ENCODE data around the gene ROMO1. TPM values are rescaled to one million over a fixed set of nuclear protein-coding genes. Genes with fewer than 3 reads are reported as not detected.

ROMO1 gene
- 198 TPM for total RNA-seq
- long read RNA-seq, transcript ROMO1-201 (2 exons, 496 nt), result minor isoform, 8 of 76 reads
- long read RNA-seq, transcript ROMO1-203 (3 exons, 422 nt), result major isoform, 48 of 76 reads
- long read RNA-seq, transcript ROMO1-204 (3 exons, 498 nt), result minor isoform, 15 of 76 reads
- long read RNA-seq, partial matches to known transcripts, result 5 of 76 reads
- long read RNA-seq, other reads (novel, unspliced or antisense), result 0 of 76 reads

DNA sequence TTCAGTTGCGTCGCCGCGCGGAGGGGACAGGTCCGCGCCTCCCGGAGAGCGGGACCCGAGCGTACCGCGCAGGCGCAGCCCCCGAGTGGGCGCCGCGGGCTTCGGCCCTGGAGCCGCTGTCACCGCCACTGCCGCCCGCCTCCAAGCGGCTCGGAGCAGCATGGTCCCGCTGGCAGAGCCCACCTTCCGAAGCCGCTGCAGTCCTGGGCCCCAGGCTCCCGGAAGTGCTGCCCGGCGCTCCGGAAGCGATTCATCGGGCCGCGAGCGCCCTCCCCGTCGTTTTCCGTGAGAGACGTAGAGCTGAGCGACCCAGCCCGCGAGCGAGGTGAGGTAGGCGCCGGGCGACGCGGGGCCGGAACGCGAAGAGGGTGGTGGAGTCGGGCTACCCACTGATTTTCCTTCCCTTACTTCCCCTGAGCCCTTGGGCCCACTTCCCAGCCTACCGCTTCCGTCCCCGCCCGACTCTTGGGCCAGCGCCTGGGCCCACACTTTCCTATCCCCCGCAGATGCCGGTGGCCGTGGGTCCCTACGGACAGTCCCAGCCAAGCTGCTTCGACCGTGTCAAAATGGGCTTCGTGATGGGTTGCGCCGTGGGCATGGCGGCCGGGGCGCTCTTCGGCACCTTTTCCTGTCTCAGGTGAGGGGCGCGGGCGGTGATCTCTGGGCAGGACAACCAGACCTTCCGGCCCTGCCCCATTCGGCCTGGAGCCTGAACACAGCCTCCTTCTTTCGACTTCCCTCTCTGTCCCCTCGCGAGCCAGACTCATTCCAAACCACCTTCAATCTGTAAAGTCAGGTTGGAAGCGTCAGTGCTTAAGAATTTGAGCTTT, at the start of gene ROMO1, which contains the start of gene NFS1:
Gene ROMO1, plus strand, starts transcription at position 279 of the 830 bp plus-strand sequence. Its CDS starts 228 bp downstream, at position 507.
Gene NFS1, minus strand, starts transcription at position 226 of the 830 bp plus-strand sequence. Its CDS starts 64 bp downstream, at position 162.
- intact Hi-C loops (cut with DNase I), result no loop called here
- DNase-seq (peak; percentile 93), ATAC-seq (ENCODE audit: poor library complexity) (peak; percentile 95)

- DNase-seq, result no peak
These were observed 48.6 kb upstream of the ROMO1 start for GRCh38 chr20:35650632-35651031.

DNA sequence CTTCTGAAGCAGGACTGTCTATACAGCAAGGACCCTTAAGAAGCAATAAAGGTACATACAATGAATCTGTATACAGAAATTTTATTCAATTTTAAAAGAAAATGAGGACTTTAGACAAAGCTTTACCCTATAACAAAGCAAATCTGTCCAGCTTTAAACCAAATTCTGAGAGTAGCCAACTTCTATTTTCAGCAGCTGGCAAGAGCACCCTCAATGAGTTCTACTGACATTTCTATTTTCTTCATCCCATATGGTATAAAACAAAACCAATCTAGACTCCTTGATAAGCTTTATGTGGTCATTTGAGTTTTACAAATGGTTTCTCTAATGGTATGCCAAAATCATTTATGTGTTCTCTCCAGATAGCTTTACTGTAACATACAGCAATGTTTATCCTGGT, 47.2 kb upstream of the ROMO1 start:
- ATAC-seq (ENCODE audit: poor library complexity), result peak; percentile 51
- intact Hi-C loops (cut with DNase I), result no loop called here
- DNase-seq, result no peak

More at GRCh38 chr20:35650632-35651031, 48.6 kb upstream of the ROMO1 start:
- intact Hi-C loops (cut with DNase I), result no loop called here
- ATAC-seq (ENCODE audit: poor library complexity), result no peak

DNA sequence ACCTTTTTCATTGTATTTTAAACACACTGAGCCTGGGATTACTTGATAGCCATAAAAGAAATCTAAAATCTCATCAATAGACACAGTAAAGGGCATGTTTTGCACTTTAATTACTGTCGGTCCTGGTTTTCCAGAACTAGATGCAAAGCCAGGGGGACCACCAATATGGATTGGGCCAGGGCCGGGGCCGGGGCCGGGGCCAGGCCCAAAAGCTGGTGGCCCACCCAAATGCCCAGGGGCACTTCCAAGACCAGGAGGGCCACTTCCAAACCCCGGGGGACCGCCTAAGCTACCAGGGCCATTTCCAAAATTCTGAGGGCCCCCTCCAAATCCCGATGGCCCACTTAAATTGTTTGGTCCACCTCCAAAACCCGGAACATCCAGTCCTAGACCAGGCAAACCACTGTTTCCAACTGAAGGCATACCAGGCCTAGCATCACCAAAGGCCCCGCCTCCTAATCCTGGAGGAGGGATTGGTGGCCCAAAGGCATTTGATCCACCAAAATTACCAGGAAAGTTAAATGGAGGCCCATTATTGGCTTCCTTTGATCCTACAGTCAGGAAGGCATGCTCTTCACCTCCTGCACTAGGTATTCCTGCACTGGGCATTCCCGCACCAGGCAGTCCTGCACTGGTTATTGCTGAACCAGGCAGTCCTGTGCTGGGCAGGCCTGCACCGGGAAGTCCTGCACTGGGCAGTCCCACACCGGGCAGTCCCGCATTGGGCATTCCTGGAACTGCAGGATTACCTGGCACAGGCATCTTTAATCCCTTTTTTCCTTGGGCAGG, 46.4 kb upstream of the ROMO1 start:
- DNase-seq (no peak), ATAC-seq (ENCODE audit: poor library complexity) (no peak)
- intact Hi-C loops (cut with DNase I), result no loop called here

DNA sequence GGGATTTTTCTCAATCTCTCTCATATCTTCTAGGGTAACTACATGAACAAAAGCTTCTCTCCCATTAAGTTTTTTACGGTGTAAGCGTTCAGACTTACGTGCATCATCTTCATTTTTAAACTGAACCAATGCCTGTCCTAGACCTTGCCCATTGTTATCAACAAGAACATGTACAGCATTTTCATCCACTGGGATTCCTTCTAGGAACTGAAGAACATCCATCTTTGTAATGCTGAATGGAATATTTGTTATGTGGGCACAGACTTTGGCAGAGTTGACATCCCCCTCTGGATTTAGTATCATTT, 45.8 kb upstream of the ROMO1 start:
- intact Hi-C loops (cut with DNase I), result no loop called here
- DNase-seq, result no peak
- ATAC-seq (ENCODE audit: poor library complexity), result no peak

DNA sequence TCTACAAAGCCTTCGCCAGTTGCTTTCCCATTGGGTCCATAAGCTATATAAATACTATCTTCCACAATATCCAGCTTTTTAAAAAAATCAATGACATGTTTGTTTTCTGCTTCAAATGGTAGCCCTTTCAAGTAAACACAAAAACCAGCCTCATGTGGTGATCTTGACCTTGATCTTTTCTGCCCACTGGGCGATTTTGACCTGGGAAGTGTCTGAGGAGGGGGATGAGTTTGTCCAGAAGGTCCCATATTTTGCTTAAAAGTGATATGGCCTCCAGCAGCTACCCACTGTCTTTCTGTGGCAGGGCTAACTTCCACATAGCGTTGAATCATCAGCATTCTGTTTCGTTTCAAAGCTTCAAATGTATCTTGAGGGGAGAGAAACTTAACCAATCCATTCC, 45.3 kb upstream of the ROMO1 start:
- no peak for ATAC-seq (ENCODE audit: poor library complexity)

DNA sequence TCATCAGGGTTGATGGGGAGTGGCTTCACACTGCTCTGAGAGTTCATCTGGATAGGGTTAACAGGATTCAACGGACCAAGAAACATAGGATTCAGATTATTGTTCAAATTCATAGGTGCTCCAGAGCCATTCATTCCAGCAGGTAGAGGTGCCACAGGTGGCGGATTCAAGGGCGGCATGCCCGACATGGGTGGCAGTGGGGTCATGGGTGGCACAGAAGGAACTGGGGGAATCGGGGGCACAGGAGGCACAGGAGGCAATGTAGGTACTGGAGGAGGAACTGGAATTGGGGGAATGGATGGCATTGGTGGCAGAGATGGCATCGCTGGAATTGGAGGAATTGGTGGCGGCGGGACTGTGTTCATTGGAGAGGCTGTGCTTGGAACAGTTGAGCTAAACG, 44.8 kb upstream of the ROMO1 start:
- ATAC-seq (ENCODE audit: poor library complexity) (no peak), DNase-seq (no peak)
- intact Hi-C loops (cut with DNase I), result no loop called here

More for the DNA sequence above, 45.3 kb upstream of the ROMO1 start:
- intact Hi-C loops (cut with DNase I), result no loop called here
- DNase-seq, result no peak

GRCh38 chr20:35657271-35657670, 41.9 kb upstream of the ROMO1 start:
- DNase-seq, result no peak
- intact Hi-C loops (cut with DNase I), result no loop called here
- ATAC-seq (ENCODE audit: poor library complexity), result no peak

DNA sequence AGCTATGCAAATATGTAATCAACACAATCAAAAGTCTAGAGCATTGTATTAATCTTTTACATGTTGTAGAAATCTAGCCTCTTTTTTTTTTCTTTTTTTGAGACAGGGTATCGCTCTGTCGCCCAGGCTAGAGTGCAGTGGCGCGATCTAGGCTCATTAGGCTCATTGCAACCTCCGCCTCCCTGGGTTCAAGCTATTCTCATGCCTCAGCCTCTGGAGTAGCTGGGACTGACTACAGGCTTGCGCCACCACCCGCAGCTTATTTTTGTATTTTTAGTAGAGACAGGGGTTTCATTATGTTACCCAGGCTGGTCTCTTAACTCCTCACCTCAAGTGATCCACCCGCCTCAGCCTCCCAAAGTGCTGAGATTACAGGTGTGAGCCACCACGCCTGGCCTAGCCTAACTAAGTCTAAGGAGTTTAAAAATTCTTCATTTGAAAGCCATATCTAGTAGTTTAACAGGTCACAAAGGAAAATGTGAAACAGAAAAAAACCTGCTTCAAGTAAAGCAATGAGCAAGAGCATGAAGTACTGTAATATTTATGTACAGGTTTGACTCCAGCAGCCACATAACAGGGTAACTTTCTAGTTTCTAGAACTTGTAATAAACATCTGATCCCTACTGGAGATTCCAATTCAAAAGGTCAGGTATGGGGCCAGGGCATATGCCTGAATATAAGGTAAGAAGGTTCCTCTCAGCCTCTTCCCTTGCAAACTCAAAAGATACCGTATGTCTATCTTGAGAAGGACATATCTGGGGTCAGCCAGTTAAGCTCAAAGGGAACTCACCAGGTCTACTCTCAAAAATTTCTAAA, 38.9 kb upstream of the ROMO1 start:
- intact Hi-C loops (cut with DNase I), result loop anchor here (5.0 kb wide), 1 partner anchor 43 kb away; the partner anchor contains the start of gene SPAG4
- no peak for DNase-seq
- ATAC-seq (ENCODE audit: poor library complexity), result no peak

DNA sequence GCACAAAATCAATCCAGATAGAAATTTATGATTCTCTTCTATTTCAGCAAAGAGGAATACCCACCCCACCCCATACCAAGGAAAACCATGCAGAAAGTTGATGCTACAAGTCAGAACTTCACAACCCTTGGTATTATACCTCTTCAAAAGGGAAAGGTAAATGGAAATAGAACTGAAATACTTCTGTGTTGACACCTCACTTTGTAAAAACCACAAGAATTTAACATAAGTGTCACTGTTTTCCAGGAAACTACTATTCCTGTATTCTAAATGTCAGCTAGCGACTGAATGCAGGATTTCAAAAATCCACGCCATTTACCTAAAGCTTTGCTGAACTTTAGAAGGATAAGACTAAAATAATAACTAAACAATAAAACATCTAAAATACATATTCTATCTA, 38.2 kb upstream of the ROMO1 start:
- no peak for DNase-seq
- no peak for ATAC-seq (ENCODE audit: poor library complexity)
- intact Hi-C loops (cut with DNase I), result loop anchor here (5.0 kb wide), 1 partner anchor 44 kb away; the partner anchor contains the start of gene SPAG4

DNA sequence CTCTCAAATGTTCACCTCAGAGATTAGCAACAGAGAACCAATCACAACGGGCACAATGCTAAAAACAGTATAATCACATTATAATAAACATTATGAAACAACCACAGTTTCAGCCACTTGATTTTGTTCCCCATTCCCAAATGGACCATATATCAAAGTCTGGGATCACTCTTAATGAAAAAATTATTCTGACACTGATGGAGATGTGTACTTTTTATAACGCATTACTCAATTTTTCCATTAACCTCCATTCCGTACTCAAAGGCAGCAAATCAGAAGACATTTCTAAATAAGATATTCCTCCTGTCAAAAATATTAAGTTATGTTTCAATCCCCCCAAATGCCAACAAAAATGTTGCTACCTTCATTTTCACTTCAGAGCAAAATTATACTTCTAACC, 37.3 kb upstream of the ROMO1 start:
- ATAC-seq (ENCODE audit: poor library complexity) (no peak), DNase-seq (no peak)
- intact Hi-C loops (cut with DNase I), result loop anchor here (5.0 kb wide), 1 partner anchor 45 kb away; the partner anchor contains the start of gene SPAG4

GRCh38 chr20:35662551-35662950, 36.7 kb upstream of the ROMO1 start:
- DNase-seq, result no peak
- ATAC-seq (ENCODE audit: poor library complexity), result no peak
- intact Hi-C loops (cut with DNase I), result loop anchor here (5.0 kb wide), 1 partner anchor 45 kb away; the partner anchor contains the start of gene SPAG4

DNA sequence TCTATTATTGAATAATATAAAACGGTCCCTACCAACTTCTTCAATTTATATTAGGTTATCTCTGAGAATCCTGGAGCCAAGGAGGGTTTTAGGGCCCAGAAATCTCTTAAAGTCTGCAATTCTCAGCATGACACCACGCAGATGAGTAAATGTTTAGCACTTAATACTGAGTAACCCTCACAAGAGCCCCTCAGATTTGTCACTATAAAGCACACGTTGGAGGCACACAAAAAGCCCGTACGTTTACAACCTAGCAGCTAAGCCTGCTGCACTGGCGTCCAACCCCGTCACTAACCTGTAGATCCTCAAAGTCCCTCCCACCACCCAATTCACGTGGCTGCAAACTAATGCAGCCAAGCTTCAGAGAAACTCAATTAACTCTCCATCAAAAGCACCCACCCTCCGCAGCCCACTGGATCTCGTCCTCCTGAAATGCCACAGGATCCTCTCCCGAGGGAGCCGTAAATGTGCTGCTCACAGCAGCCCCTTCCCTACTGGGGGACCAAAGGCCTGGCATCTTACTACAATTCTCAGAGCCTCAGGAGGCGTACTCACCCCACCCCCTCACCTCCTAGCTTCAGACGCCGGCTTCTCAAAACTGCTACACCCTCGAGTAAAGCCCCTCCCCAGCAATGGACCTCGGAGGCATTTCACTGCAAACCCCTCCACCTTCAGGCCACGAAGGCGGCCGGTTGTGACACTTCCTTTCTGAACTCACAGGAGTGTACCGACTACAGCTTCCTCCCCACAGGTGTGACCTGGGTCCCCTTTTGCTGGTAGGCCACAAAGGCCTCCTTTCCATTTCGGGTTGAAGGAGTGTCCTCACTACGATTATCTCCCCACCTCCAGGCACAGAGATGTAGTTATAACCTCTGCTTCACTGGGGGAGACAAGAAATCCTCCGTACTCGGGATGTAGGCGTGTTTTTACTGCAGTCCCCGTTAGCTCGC, 35.4 kb upstream of the ROMO1 start:
- ATAC-seq (ENCODE audit: poor library complexity) (peak; percentile 9), DNase-seq (no peak)
- intact Hi-C loops (cut with DNase I), result loop anchor here (5.0 kb wide), 1 partner anchor 46 kb away; the partner anchor contains the start of gene SPAG4

GRCh38 chr20:35664466-35665206, 34.6 kb upstream of the ROMO1 start, which contains the start of the genes CPNE1 and RBM12:
TSS of gene CPNE1 (minus strand) at chr20:35664900. CDS start at chr20:35632923, 31,977 bp downstream.
TSS of gene RBM12 (minus strand) at chr20:35664900. CDS start at chr20:35655322, 9,578 bp downstream.
- intact Hi-C loops (cut with DNase I), result loop anchor here (5.0 kb wide), 1 partner anchor 47 kb away; the partner anchor contains the start of gene SPAG4
- DNase-seq (peak; percentile 94), ATAC-seq (ENCODE audit: poor library complexity) (peak; percentile 98)

- ATAC-seq (ENCODE audit: poor library complexity) (no peak), DNase-seq (no peak)
- intact Hi-C loops (cut with DNase I), result no loop called here
These were observed 33.3 kb upstream of the ROMO1 start for GRCh38 chr20:35665949-35666288.

- ATAC-seq (ENCODE audit: poor library complexity) (no peak), DNase-seq (no peak)
- intact Hi-C loops (cut with DNase I), result no loop called here
These were observed 30.0 kb upstream of the ROMO1 start for GRCh38 chr20:35669221-35669620.

Data from Right ventricle myocardium superior (tissue), 1 donor.